ENCODE data around the gene RAB32. TPM values are rescaled to one million over a fixed set of nuclear protein-coding genes. Genes with fewer than 3 reads are reported as not detected.
A peak's percentile ranks its signal among the peaks of the same experiment; 100 is the strongest.

Gene RAB32
- 104 and 108 TPM in 2 replicates for total RNA-seq (2012; rRNA removed)
- polyA plus RNA-seq (2012; rRNA removed) = 55.4 and 55.7 TPM in 2 replicates
- 28.3 and 39.7 TPM in 2 replicates for polyA plus RNA-seq (2012; cell fraction: cytosol; rRNA removed)
- 11.5 and 31.4 TPM in 2 replicates for polyA plus RNA-seq (2012; cell fraction: nucleus; rRNA removed; ENCODE audit: low replicate concordance)
- Bru-seq, nascent RNA = percentile 95 among the genes with signal in this experiment
- BruChase-seq, experiment 1, labeled RNA remaining after a 6-hour chase = percentile 66 among the genes with signal in this experiment
- percentile 61 among the genes with signal in this experiment for BruChase-seq, experiment 2, labeled RNA remaining after a 2-hour chase
- long read RNA-seq, transcript RAB32-201 (3 exons, 1,217 nt) = major isoform, 157 of 161 reads
- long read RNA-seq, partial matches to known transcripts = 3 of 161 reads
- long read RNA-seq, other reads (novel, unspliced or antisense) = 1 of 161 reads

DNA sequence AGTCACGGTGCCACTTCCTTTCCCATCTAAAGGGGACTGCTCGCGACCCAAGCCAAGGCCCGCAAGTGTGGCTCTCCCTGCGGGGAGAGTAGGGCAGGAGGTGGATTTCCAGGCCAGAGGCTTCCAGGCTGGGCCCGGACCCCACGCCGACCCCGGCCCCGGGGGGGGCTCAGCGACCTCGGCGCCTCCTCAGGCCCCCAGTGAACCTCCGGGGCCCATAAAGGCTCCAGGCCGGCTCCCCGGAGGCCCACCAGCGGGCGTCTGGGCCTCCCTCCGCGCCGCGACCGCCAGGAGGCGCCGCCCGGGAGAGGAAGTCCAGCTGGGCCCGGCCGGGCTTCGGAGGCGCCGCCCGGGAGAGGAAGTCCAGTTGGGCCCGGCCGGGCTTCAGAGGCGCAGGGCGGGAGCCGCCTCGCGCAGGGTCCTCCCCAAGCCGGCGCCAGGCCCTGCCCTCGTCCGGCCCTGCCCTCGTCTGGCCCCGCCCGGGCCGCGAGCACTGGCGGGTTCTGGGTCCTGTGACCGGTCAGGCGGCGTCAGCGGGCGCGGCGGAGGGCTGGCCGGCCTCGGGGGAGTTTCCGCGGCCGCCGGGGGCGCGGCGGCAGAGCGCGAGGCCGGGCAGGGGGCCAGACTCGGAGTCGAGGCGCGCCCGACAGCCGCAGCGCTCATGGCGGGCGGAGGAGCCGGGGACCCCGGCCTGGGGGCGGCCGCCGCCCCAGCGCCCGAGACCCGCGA, at the start of gene RAB32:
TSS of gene RAB32 (plus strand) at position 623 of the 729 bp plus-strand sequence. CDS start at position 662, 39 bp downstream.
- Histone ChIP-seq H3K27me3 (ENCODE audit: control insufficient read depth, insufficient read depth, low read length) (no peaks in the 10 kb centered on the region), H3K9ac (ENCODE audit: low read depth, low read length) (peak within 1 kb of the TSS; percentile 91), H3K14ac (replicated peaks; ENCODE audit: low read depth, low read length) (peak within 1 kb of the TSS; percentile 94), H3K4me1 (ENCODE audit: control insufficient read depth, insufficient read depth, low read length) (peaks cover 4% of the 10 kb centered on the region; the same call in 1 of the 2 replicates), H3K23ac (ENCODE audit: low read depth, low read length) (peak within 1 kb of the TSS; percentile 97), H4K8ac (ENCODE audit: low read depth in 2 of 2, low read length in 2 of 2) (peak within 1 kb of the TSS; percentile 92 to 96), H2BK20ac (ENCODE audit: low read depth, low read length) (peak within 1 kb of the TSS; percentile 21; the same call in 1 of the 2 replicates), H2BK120ac (ENCODE audit: low read depth, low read length) (peak within 1 kb of the TSS; percentile 89), H4K5ac (ENCODE audit: low read depth, low read length) (peak within 1 kb of the TSS; percentile 95), H3K9me1 (ENCODE audit: insufficient read depth, low read length) (no peaks in the 10 kb centered on the region), H4K20me1 (ENCODE audit: insufficient read depth, low read length) (peaks cover 3% of the 10 kb centered on the region; the same call in 1 of the 2 replicates), H3K18ac (ENCODE audit: low read depth, low read length) (peak within 1 kb of the TSS; percentile 82), H3K79me1 (ENCODE audit: low read depth in 1 of 2, low read length in 2 of 2) (peaks cover 0 to 12% of the 10 kb centered on the region in 2 experiments; a peak in 2 of 4 replicates), H2AK9ac (replicated peaks; ENCODE audit: low read depth, low read length, poor library complexity) (peak within 1 kb of the TSS; percentile 96), H3K4me3 (ENCODE audit: insufficient read depth, low read depth, low read length) (peak within 1 kb of the TSS; percentile 76), H2BK5ac (ENCODE audit: low read depth, low read length, poor library complexity, severe bottlenecking) (peak within 1 kb of the TSS; percentile 80), H3K36me3 (ENCODE audit: control insufficient read depth, insufficient read depth, low read length) (no peaks in the 10 kb centered on the region), H3K56ac (ENCODE audit: extremely low read depth, insufficient read depth, low read length) (peak within 1 kb of the TSS; percentile 94), H2AFZ (replicated peaks; ENCODE audit: low read length, poor library complexity) (peak within 1 kb of the TSS; percentile 95), H2AK5ac (ENCODE audit: low read depth, low read length) (peak within 1 kb of the TSS; percentile 82), H3K27ac (ENCODE audit: insufficient read depth, low read length) (peak within 1 kb of the TSS; percentile 89), H2BK15ac (ENCODE audit: low read depth, low read length) (no peak within 1 kb of the TSS; the same call in 2 of the 3 replicates), H3K4me2 (ENCODE audit: low read depth, low read length) (peak within 1 kb of the TSS; percentile 95), H3K9me3 (ENCODE audit: control insufficient read depth, insufficient read depth, low read length) (no peaks in the 10 kb centered on the region), H4K91ac (ENCODE audit: insufficient read depth, low read depth, low read length) (peak within 1 kb of the TSS; percentile 81), H3K4ac (ENCODE audit: low read depth, low read length) (peak within 1 kb of the TSS; percentile 90)
- intact Hi-C loops (cut with micrococcal nuclease) = loop anchor here (1.0 to 10.0 kb wide), 4 partner anchors 157 to 729 kb away; partner anchors contain the start of genes FBXO30 and SHPRH
- ATAC-seq (ENCODE audit: low read depth) (peak; percentile 96), DNase-seq (peak; percentile 95)
- CTCF ChIA-PET = interaction anchor here (0.8 to 1.1 kb wide), 2 partner anchors 13 to 15 kb away, joined by 3 read pairs; no protein-coding TSS in a partner anchor
- in situ Hi-C loops (cut with MboI; ENCODE audit: low sequenced_read_pairs) = loop anchor here (10.0 kb wide), 1 partner anchor 579 kb away; the partner anchor contains the start of gene SHPRH
- dilution Hi-C loops (cut with HindIII; ENCODE audit: low sequenced_read_pairs, unreplicated experiment) = no loop called here
- POLR2A ChIA-PET (ENCODE audit: unreplicated experiment) = no interaction called here
- WGBS, 2 experiments (ENCODE audit: extremely low coverage in 2 of 2, insufficient read length in 1 of 2) = 2% methylated on average over 12 of the region's 86 CpGs; no CpG with 5 or more reads in 1 of the 2 experiments
- no TSS peak for BruUV-seq (replicated peaks)
- no peak for TF ChIP-seq NFE2L2 (IDR thresholded peaks at IDR 0.05; ENCODE audit: low read depth, low read length)
- TF ChIP-seq, protein P1, sequence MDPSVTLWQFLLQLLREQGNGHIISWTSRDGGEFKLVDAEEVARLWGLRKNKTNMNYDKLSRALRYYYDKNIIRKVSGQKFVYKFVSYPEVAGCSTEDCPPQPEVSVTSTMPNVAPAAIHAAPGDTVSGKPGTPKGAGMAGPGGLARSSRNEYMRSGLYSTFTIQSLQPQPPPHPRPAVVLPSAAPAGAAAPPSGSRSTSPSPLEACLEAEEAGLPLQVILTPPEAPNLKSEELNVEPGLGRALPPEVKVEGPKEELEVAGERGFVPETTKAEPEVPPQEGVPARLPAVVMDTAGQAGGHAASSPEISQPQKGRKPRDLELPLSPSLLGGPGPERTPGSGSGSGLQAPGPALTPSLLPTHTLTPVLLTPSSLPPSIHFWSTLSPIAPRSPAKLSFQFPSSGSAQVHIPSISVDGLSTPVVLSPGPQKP (IDR thresholded peaks at IDR 0.05; ENCODE audit: borderline replicate concordance, low read depth, low read length) = no peak
- no peak for TF ChIP-seq MXI1 (IDR thresholded peaks at IDR 0.05; ENCODE audit: borderline replicate concordance, low read depth, low read length)
- TF ChIP-seq RFX5 (IDR thresholded peaks at IDR 0.05; ENCODE audit: low read depth, low read length) = no peak
- TF ChIP-seq FOS (IDR thresholded peaks at IDR 0.05; ENCODE audit: low read depth, low read length) = no peak
- peak; percentile 55 for TF ChIP-seq SMC3 (IDR thresholded peaks at IDR 0.05; ENCODE audit: low read depth, low read length)
- no peak for TF ChIP-seq CHD1 (IDR thresholded peaks at IDR 0.05; ENCODE audit: low read depth, low read length)
- no peak for TF ChIP-seq MAFK (IDR thresholded peaks at IDR 0.05; ENCODE audit: low read depth, low read length)
- peak; percentile 53 for TF ChIP-seq RAD21 (IDR thresholded peaks at IDR 0.05; ENCODE audit: low read length)
- no peak for TF ChIP-seq RCOR1 (IDR thresholded peaks at IDR 0.05; ENCODE audit: insufficient replicate concordance, low read length)
- TF ChIP-seq, protein P2, sequence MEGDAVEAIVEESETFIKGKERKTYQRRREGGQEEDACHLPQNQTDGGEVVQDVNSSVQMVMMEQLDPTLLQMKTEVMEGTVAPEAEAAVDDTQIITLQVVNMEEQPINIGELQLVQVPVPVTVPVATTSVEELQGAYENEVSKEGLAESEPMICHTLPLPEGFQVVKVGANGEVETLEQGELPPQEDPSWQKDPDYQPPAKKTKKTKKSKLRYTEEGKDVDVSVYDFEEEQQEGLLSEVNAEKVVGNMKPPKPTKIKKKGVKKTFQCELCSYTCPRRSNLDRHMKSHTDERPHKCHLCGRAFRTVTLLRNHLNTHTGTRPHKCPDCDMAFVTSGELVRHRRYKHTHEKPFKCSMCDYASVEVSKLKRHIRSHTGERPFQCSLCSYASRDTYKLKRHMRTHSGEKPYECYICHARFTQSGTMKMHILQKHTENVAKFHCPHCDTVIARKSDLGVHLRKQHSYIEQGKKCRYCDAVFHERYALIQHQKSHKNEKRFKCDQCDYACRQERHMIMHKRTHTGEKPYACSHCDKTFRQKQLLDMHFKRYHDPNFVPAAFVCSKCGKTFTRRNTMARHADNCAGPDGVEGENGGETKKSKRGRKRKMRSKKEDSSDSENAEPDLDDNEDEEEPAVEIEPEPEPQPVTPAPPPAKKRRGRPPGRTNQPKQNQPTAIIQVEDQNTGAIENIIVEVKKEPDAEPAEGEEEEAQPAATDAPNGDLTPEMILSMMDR (conservative IDR thresholded peaks at IDR 0.05; ENCODE audit: low read depth, low read length) = peak; percentile 69
- TF ChIP-seq POLR2A (IDR thresholded peaks at IDR 0.05; ENCODE audit: low read depth, low read length) = peak; percentile 70
- TF ChIP-seq MAZ (IDR thresholded peaks at IDR 0.05; ENCODE audit: borderline replicate concordance, low read depth, low read length) = peak; percentile 88; the same call in 1 of the 2 replicates
